Liver (tissue), 3 donors: ENCODE results near the gene SNUPN.

Source experiments
- ATF3 ChIP-seq: IDR thresholded peaks from 2 replicates; pipeline ENCODE4 v1.6.1; 2016; ENCODE audit warnings: antibody characterized with exemption
- TF ChIP-seq, protein P1 (sequence below): fragments of 150-350 bp; IDR thresholded peaks from 2 replicates; pipeline ENCODE4 v1.5.1; 2017; ENCODE audit warnings: improper control_type of control experiment, low read depth, low read length; ENCODE audit not compliant: missing input control
- donor health status: healthy.
- donor health status: healthy.

DNA sequence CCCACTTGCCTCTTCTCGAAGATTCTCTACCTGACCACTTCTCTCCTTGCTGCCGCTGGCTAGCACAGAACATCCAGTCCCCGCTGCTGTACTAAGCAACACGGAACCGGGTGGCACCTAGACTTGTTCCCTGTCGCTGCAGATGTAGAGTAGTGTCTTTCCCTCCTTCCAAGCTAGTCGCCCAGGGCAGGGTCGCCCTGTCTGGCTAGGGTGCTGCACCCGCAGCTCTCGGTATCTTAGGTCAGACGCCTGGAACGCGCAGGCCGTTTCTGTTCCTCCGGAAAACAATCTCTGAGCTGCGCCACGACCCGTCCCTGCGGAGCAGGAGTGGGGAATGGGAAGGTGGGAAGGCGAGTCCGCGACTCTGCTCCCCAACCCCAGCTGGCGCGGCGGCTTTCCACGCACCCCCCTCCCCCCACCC is 21.4 kb upstream of the SNUPN start:
- TF ChIP-seq ATF3 = no peak
- TF ChIP-seq, protein P1, sequence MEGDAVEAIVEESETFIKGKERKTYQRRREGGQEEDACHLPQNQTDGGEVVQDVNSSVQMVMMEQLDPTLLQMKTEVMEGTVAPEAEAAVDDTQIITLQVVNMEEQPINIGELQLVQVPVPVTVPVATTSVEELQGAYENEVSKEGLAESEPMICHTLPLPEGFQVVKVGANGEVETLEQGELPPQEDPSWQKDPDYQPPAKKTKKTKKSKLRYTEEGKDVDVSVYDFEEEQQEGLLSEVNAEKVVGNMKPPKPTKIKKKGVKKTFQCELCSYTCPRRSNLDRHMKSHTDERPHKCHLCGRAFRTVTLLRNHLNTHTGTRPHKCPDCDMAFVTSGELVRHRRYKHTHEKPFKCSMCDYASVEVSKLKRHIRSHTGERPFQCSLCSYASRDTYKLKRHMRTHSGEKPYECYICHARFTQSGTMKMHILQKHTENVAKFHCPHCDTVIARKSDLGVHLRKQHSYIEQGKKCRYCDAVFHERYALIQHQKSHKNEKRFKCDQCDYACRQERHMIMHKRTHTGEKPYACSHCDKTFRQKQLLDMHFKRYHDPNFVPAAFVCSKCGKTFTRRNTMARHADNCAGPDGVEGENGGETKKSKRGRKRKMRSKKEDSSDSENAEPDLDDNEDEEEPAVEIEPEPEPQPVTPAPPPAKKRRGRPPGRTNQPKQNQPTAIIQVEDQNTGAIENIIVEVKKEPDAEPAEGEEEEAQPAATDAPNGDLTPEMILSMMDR = no peak
